Measurements from ENCODE around the gene TNFRSF8. TPM values are rescaled to one million over a fixed set of nuclear protein-coding genes. Genes with fewer than 3 reads are reported as not detected.

TNFRSF8 gene
- polyA plus RNA-seq, 6 donors from 2014 or later, result not detected

DNA sequence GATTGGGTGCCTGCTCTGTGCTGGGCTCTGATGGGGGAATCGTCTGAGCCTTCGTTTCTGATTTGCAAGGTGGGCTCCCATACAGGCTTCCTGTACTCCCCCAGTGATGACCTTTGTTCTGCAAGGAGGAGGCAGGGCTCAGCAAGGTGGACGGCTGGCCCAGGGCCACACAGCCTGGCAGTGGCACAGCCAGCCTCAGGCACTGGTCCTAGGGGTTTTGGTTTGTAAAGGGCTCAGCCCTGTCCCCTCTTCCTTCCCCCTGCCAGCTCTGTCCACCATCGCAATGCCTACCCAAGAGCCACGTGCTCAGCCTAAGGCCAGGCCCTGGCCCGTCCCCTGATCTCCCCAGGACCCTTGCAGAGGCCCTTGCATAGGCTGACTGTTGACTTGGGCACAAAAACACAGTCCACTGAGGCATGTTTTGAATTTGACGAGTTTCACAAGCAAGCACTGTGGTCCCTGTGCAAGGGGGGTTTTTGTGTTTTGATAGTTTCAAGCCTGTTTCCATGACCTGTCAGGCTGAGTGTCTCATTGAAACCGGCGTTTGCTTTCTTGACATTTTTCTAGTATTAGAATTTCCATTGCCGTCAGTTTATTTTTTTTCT lies 64.2 kb downstream of the TNFRSF8 start:
- ATAC-seq (ENCODE audit: low read depth in 2 of 2) (no peak), DNase-seq (no peak)
- peaks cover 29 to 33% (median 29%) of the 10 kb centered on the region in 3 donors for H3K4me1 Mint-ChIP-seq
- H3K27me3 Mint-ChIP-seq, result peaks cover 0 to 5% (median 0%) of the 10 kb centered on the region in 3 donors
- no peak overlapping the region for H3K4me3 Mint-ChIP-seq
- peak overlapping the region in 2 of 6 donors; percentile 65 to 78 for H3K27ac Mint-ChIP-seq
- no peaks in the 10 kb centered on the region for H3K36me3 Mint-ChIP-seq
- no peaks in the 10 kb centered on the region for H3K9me3 Mint-ChIP-seq

DNA sequence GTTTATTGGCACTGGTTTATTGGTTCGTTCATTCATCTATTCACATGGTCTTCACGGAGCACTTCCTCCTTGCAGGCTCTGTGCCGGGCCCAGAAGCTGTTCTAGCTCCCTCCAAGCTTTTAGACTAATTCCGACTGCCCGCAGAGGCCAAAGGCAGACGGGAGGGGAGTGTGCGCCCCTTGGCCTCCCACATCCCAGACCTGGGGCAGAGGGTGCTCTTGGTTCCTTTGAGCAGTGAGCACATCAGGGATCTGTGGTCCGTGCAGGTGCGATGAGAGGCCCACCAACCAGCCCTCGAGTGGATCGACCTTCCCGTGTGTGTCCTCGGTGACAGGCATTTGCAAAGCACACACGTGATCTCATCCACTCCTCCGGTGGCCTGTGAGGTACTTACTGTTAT lies 65.0 kb downstream of the TNFRSF8 start:
- DNase-seq (no peak), ATAC-seq (ENCODE audit: low read depth in 2 of 2) (no peak)
- Mint-ChIP-seq H3K4me1 (peaks cover 34 to 41% (median 35%) of the 10 kb centered on the region in 3 donors), H3K36me3 (no peaks in the 10 kb centered on the region), H3K27ac (peak overlapping the region in 1 of 6 donors; percentile 37), H3K27me3 (peaks cover 0 to 5% (median 0%) of the 10 kb centered on the region in 3 donors), H3K4me3 (peak overlapping the region in 1 of 8 donors; percentile 60), H3K9me3 (no peaks in the 10 kb centered on the region)

DNA sequence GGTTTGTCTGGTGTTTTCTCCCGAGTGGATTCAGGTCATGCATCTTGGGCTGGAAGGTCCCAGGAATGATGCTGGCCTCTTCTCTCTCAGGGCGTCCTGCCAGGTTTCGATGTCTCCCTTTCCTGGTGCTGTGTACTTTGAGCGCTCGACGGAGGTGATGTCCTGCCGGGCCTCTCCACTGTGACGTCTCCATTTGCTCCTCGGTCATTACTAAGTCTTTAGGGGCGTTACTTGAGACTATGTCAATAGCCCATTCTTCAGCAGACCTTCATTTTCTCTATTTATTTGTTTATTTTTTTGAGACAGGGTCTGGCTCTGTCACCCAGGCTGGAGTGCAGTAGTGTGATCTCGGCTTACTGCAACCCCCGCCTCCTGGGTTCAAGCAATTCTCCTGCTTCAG lies 66.5 kb downstream of the TNFRSF8 start:
- Mint-ChIP-seq H3K4me1 (peaks cover 37 to 49% (median 43%) of the 10 kb centered on the region in 3 donors), H3K36me3 (no peaks in the 10 kb centered on the region), H3K9me3 (no peaks in the 10 kb centered on the region), H3K27ac (peak overlapping the region in 1 of 6 donors; percentile 81), H3K4me3 (no peak overlapping the region), H3K27me3 (no peaks in the 10 kb centered on the region)
- DNase-seq (no peak), ATAC-seq (ENCODE audit: low read depth in 2 of 2) (no peak)

DNA sequence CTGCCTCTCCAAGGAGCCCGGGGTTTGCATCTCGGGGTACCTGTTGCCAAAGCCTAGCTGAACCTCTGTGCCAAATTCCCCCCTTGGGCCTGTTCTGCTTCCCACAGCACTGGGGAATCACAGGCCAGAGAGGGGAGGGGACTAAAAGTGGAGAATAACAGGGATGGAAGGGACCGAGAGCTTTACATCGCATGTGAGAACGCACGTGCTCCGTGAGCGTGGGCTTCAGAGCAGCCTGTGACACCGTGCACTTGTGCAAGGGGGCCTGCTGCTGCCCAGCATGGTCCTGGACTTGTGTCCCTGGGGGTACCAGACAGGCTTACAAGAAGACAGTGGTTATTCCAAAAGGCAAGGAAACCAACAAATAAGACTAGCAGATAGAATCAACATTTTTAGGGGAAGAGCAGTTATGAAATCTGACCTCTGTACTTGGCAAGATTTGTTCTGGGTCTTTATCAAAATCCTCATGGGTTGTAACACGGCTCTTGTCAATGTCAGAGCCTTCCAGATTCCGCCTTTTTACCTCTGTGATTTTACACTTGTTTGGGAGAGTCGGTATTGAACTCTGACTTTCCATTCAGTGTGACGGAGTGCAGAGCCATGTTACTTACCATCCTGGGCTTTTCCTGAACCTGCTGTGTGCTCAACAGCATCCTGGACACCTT lies 67.5 kb downstream of the TNFRSF8 start:
- no peaks in the 10 kb centered on the region for H3K27me3 Mint-ChIP-seq
- DNase-seq (no peak), ATAC-seq (ENCODE audit: low read depth in 2 of 2) (no peak)
- no peak overlapping the region for H3K27ac Mint-ChIP-seq
- H3K4me3 Mint-ChIP-seq, result no peak overlapping the region
- H3K4me1 Mint-ChIP-seq, result peaks cover 27 to 39% (median 34%) of the 10 kb centered on the region in 3 donors
- no peaks in the 10 kb centered on the region for H3K9me3 Mint-ChIP-seq
- H3K36me3 Mint-ChIP-seq, result no peaks in the 10 kb centered on the region

DNA sequence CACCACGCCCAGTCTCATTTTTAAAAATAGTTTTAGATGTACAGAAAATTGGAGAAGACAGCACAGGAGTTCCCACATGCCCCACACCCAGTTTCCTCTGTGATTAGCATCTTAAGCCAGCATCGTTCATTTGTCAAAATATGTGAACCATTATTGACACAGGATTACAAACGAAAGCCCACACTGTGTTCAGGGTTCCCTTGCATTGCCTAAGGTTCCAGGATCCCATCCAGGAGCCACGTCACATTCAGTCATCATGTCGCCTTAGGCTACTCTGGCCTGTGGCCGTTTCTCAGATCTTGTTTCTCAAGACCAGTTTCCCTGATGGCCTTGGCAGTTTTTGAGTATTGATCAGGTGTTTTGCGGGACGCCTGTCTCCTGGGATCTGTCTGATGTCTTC lies 69.0 kb downstream of the TNFRSF8 start:
- Mint-ChIP-seq H3K27ac (peak overlapping the region in 4 of 6 donors; percentile 32 to 82 (median 50)), H3K9me3 (no peaks in the 10 kb centered on the region), H3K4me3 (peak overlapping the region in 3 of 8 donors; percentile 23 to 88 (median 24)), H3K36me3 (no peaks in the 10 kb centered on the region), H3K27me3 (no peaks in the 10 kb centered on the region), H3K4me1 (peaks cover 13 to 27% (median 24%) of the 10 kb centered on the region in 3 donors)
- DNase-seq (no peak), ATAC-seq (ENCODE audit: low read depth in 2 of 2) (no peak)

DNA sequence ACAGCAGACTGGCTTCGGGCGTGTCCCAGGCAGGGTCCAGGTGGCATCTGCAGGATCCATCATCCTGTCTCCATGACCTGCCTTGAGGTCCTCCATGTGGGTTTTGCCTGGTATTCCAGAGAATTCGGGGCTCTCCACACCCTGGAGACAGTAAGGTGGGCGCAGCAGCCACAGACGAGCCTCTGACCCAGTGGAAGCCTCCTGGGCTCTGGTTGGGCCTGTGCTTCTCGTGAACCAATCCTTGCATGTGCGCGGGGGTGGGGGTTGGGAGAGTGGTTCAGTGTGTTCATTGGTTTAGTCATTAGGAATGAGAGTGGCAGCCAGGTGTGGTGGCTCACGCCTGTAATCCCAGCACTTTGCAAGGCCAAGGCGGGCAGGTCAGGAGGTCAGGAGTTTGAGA lies 71.6 kb downstream of the TNFRSF8 start:
- Mint-ChIP-seq H3K4me1 (peaks cover 14 to 31% (median 25%) of the 10 kb centered on the region in 3 donors), H3K27me3 (no peaks in the 10 kb centered on the region), H3K36me3 (no peaks in the 10 kb centered on the region), H3K4me3 (no peak overlapping the region), H3K9me3 (no peaks in the 10 kb centered on the region), H3K27ac (peak overlapping the region in 3 of 6 donors; percentile 5 to 85 (median 70))
- no peak for ATAC-seq (ENCODE audit: low read depth in 2 of 2)
- no peak for DNase-seq

DNA sequence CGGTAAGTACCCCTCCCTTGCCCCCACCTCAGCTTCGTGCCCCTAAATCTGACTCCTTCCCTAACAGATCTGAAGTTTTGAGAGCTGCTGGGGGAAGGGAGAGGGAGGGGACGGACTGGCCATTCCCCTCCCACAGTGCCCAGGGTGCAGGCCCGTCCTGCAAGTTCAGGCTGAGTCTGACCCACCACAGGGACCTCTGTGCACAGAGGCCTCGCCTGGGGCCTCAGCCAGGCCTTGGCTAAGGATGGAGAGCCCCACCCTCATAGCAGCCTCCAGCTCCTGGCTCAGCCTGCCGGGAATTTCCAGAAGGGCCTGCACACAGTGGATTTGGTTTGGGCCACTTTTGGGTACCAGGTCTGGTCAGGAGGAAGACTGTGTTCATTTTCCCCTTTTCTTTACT lies 72.5 kb downstream of the TNFRSF8 start:
- ATAC-seq (ENCODE audit: low read depth in 2 of 2), result no peak
- Mint-ChIP-seq H3K27ac (peak overlapping the region in 2 of 6 donors; percentile 47 to 69), H3K4me1 (peaks cover 16 to 33% (median 25%) of the 10 kb centered on the region in 3 donors), H3K36me3 (no peaks in the 10 kb centered on the region), H3K9me3 (no peaks in the 10 kb centered on the region), H3K27me3 (no peaks in the 10 kb centered on the region), H3K4me3 (no peak overlapping the region)
- no peak for DNase-seq

DNA sequence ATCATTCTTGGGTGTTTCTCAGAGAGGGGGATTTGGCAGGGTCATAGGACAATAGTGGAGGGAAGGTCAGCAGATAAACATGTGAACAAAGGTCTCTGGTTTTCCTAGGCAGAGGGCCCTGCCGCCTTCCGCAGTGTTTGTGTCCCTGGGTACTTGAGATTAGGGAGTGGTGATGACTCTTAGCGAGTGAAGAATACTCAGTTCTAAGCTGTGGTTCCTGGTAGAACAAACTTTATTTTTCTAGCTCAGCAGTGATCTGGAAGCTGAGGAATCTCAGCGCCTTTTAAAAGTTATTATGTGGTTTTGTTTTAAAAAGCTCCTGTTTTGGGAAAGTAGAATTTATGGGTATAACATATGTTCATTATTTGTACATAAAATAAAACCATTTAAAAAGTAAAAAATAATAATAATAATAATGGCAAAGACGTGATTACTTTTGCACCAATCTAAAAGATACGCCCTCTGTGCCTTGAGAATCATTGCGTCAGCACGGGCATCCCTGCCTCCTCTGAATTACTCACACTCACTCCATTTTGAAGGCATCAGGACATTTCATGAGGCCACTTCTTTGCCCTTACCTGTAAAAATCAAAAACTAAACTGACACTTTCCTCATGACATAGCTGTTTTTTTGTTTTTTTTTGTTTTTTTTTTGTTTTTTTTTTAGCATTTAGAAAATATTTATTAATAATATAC lies 74.0 kb downstream of the TNFRSF8 start:
- ATAC-seq (ENCODE audit: low read depth in 2 of 2) (no peak), DNase-seq (no peak)
- no peaks in the 10 kb centered on the region for H3K36me3 Mint-ChIP-seq
- H3K27ac Mint-ChIP-seq, result peak overlapping the region in 2 of 6 donors; percentile 50 to 68
- H3K4me3 Mint-ChIP-seq, result no peak overlapping the region
- no peaks in the 10 kb centered on the region for H3K27me3 Mint-ChIP-seq
- H3K4me1 Mint-ChIP-seq, result peaks cover 16 to 30% (median 25%) of the 10 kb centered on the region in 3 donors
- no peaks in the 10 kb centered on the region for H3K9me3 Mint-ChIP-seq

DNA sequence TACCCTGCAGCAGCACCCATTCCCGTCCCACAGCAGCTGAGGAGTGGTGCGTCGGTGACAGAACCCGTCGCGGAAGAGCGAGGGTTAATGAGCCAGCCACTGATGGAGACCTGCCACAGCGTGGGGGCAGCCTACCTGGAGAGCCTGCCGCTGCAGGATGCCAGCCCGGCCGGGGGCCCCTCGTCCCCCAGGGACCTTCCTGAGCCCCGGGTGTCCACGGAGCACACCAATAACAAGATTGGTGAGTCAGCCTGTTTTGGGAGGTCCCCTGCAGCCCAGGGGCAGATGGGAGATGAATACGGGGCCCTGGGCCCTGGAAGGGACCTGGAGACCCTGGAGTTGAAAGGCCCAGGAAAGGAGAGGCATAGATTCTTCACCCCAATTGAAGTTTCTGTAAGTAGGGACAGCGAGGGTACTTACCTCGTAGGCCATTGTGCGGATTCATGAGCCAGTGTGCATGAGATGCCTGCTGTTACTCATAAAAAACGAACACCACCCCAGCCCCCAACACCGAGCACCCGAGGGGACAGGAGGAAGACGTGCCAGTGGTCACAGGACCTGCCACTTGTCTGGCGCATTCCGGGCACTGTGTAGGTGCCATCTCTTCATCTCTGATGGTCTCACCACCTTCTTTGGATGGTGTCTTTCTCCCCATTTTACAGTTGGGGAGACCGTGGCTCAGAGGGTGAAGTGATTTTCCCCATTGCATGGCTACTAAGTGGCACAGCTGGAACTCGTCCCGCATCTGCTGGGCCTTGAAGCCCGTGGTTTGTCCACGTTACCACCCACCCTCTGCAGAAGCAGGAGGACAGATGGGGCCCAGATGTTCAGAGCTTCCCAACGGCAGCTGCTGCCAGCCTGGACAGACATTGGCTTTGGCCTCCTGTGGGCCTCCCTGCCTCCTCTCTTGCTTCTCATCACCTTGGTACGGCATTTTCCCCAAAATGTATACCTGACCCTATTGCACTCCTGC lies 75.4 kb downstream of the TNFRSF8 start:
- Mint-ChIP-seq H3K4me1 (peaks cover 20 to 27% (median 25%) of the 10 kb centered on the region in 3 donors), H3K27ac (peak overlapping the region in 3 of 6 donors; percentile 4 to 56 (median 38)), H3K36me3 (no peaks in the 10 kb centered on the region), H3K9me3 (no peaks in the 10 kb centered on the region), H3K4me3 (no peak overlapping the region), H3K27me3 (no peaks in the 10 kb centered on the region)
- DNase-seq, result no peak
- no peak for ATAC-seq (ENCODE audit: low read depth in 2 of 2)

DNA sequence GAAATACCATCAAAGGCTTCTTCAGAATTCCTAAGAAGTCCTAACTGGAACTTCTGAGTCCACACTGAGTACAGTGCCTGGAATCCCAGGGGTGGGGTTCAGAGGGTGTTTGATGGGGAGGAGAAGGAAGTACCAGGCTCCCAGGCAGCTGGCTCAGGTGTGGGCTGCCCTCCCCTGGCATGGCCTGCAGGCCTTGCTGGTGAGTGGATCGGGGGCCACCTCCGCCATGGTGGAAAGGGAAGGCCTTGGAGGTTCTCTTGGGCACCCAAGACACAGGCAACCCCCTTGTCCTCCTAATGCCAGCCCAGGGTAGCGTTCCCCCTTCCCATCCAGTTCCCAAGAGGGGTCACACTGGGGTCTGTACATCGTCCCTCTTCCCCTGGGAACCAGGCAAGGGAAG lies 76.9 kb downstream of the TNFRSF8 start:
- Mint-ChIP-seq H3K4me1 (peaks cover 27 to 35% (median 34%) of the 10 kb centered on the region in 3 donors), H3K27me3 (no peaks in the 10 kb centered on the region), H3K27ac (peak overlapping the region in 3 of 6 donors; percentile 4 to 91 (median 75)), H3K4me3 (no peak overlapping the region), H3K36me3 (no peaks in the 10 kb centered on the region), H3K9me3 (no peaks in the 10 kb centered on the region)
- no peak for ATAC-seq (ENCODE audit: low read depth in 2 of 2)
- DNase-seq, result no peak

DNA sequence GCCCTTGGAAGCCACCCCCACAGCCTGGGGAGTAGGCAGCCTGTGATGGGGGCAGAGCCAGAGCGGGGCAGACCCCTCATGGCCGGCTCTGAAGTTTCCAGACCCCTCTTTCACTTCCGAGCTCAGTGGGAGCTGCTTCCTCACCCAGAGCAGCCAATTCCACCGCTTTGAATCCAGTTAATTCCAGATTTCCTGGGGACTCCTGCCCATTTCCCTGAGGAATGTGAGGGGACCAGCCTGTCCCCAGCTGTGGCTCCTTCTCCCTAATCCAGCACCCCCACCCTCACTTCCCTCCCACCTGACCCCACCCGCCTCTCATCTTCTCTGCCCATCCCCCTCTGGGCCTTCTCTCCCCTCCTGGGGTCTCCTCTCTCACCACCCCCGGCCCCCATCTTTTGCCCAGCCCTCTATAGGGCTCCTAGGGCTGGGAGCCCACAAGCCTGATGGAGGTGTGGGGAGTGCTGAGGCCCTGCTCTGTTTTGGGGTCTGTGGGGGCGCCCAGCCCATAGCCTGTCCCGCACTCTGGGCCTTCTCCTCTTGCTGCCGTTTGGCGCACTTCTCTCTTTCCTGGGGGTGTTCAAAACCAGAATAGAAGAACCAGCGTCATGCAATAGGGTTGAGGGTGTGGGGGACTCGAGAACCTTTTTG lies 77.5 kb downstream of the TNFRSF8 start:
- no peak overlapping the region for H3K4me3 Mint-ChIP-seq
- no peaks in the 10 kb centered on the region for H3K9me3 Mint-ChIP-seq
- H3K36me3 Mint-ChIP-seq, result no peaks in the 10 kb centered on the region
- H3K27me3 Mint-ChIP-seq, result no peaks in the 10 kb centered on the region
- no peak for DNase-seq
- no peak for ATAC-seq (ENCODE audit: low read depth in 2 of 2)
- H3K27ac Mint-ChIP-seq, result peak overlapping the region in 5 of 6 donors; percentile 11 to 74 (median 50)
- H3K4me1 Mint-ChIP-seq, result peaks cover 31 to 41% (median 40%) of the 10 kb centered on the region in 3 donors

DNA sequence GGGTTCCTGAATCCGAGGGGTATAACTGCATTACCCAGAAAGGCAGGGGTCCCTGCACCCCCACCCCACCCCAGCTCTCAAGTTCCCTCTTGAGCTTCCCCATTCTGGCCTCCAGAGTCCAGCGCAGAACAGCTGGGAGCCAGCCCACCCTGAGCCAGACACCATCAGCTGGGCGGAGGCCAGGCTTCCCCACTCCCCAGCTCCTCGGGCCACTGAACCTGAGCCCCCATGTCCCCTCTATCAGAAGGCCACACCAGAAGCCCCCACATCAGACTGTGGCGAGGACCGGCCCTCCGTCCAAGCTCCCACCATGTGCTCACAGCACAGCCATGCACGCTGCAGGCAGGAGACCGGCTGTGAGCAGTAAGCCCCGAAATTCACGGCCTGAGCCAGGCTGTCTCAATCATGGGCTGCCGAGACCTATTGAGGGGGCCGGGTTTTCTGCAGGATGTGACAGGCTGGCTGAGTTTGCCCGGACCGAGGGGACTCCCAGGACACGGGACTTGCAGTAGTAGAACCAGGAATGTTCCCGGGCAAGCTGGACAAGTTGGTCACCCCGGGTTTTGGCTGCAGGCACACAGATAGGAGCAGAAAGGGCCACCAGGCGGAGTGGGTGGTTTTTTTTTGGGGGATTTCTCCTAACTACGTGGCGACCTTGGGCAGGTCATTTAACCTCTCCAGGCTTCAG lies 78.2 kb downstream of the TNFRSF8 start:
- no peak for ATAC-seq (ENCODE audit: low read depth in 2 of 2)
- Mint-ChIP-seq H3K9me3 (no peaks in the 10 kb centered on the region), H3K36me3 (no peaks in the 10 kb centered on the region), H3K27ac (peak overlapping the region in 4 of 6 donors; percentile 11 to 63 (median 52)), H3K27me3 (no peaks in the 10 kb centered on the region), H3K4me3 (no peak overlapping the region), H3K4me1 (peaks cover 29 to 46% (median 44%) of the 10 kb centered on the region in 3 donors)
- DNase-seq, result no peak
